ENCODE data around the gene ABAT. TPM values are rescaled to one million over a fixed set of nuclear protein-coding genes. Genes with fewer than 3 reads are reported as not detected.

Gene ABAT
- total RNA-seq, 1 experiment from 2014 or later = 4.7 TPM

DNA sequence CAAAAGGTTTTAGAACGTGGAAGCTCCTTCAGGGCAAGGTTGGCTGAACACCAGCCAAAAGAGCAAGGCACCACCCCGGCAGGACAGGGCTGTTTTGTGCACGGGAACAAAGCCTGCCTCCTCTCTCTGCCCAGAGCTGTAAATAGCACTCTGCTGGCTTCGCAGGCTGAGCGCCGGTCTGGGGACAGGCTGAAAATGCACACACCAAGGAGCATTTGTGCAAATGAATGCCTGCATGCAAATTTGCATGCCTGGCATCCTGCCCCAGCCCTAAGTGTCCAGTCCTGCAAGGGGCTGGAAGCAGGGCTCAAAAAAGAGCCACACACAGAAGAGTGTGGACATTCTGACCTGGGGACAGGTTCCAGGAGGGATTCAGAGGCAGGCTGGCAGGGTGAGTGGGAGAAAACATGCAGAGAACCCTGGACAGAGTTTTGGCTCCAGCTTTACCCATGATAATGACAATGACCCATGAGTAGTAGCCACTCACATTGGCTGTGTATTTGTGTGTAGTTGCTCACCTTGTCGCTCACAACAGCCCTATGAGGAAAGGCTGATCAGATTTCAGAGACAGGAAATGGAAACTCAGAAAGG, 11.7 kb downstream of the ABAT start:
- ChIA-PET POLR2A (no interaction called here), RAD21 (ENCODE audit: low non-redundant PET in 1 of 2, low total read pairs in 2 of 2, uncharacterized antibody in 2 of 2, unreplicated experiment in 2 of 2) (no interaction called here), CTCF (no interaction called here)
- H3K4me1 ChIP-seq (ENCODE audit: control insufficient read depth in 1 of 2, insufficient read depth in 2 of 2, low read length in 2 of 2) = peaks cover 0 to 4% of the 10 kb centered on the region in 2 experiments; a peak in 1 of 4 replicates
- no peak for ATAC-seq
- no peak for TF ChIP-seq POLR2A (IDR thresholded peaks at IDR 0.05; ENCODE audit: borderline replicate concordance, extremely low read depth, insufficient read depth, insufficient read length)
- no peak for TF ChIP-seq REST (IDR thresholded peaks at IDR 0.05; ENCODE audit: low read depth)
- TF ChIP-seq, protein P1, sequence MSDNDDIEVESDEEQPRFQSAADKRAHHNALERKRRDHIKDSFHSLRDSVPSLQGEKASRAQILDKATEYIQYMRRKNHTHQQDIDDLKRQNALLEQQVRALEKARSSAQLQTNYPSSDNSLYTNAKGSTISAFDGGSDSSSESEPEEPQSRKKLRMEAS (IDR thresholded peaks at IDR 0.05) = no peak
- no peak for TF ChIP-seq TCF7L2 (IDR thresholded peaks at IDR 0.05; ENCODE audit: borderline replicate concordance, extremely low read depth, insufficient read depth, insufficient read length)
- no peak for TF ChIP-seq SRF (IDR thresholded peaks at IDR 0.05; ENCODE audit: low read depth)
- TF ChIP-seq POLR2AphosphoS5 (IDR thresholded peaks at IDR 0.05; ENCODE audit: low read depth, low read length) = no peak
- TF ChIP-seq ATF3 (IDR thresholded peaks at IDR 0.05) = no peak
- TF ChIP-seq EZH2 (IDR thresholded peaks at IDR 0.05) = no peak
- TF ChIP-seq ELF1 (IDR thresholded peaks at IDR 0.05; ENCODE audit: borderline replicate concordance, low read depth) = no peak
- no peak for TF ChIP-seq SP1 (IDR thresholded peaks at IDR 0.05; ENCODE audit: low read depth)
- no peak for TF ChIP-seq CEBPB (IDR thresholded peaks at IDR 0.05; ENCODE audit: low read depth)
- TF ChIP-seq EZH2phosphoT487 (IDR thresholded peaks at IDR 0.05; ENCODE audit: borderline replicate concordance) = no peak
- H3K36me3 ChIP-seq (ENCODE audit: control insufficient read depth in 1 of 2, insufficient read depth in 2 of 2, low read length in 2 of 2) = no peaks in the 10 kb centered on the region
- no peaks in the 10 kb centered on the region for H3K79me2 ChIP-seq (ENCODE audit: insufficient read depth, low read length)
- H3K9me2 ChIP-seq (ENCODE audit: insufficient read depth) = no peaks in the 10 kb centered on the region
- BruUV-seq (replicated peaks) = no TSS peak
- DNase-seq (ENCODE audit: low read depth, low spot score) = no peak
- H3K4me3 ChIP-seq (replicated peaks in 1 of 2; ENCODE audit: low read depth in 1 of 2, low read length in 2 of 2) = no peak overlapping the region
- no peak overlapping the region for H3K4me2 ChIP-seq (ENCODE audit: low read length)
- H2AFZ ChIP-seq (ENCODE audit: low read depth, low read length, poor library complexity, severe bottlenecking) = no peak overlapping the region
- H3K9ac ChIP-seq (ENCODE audit: low read length) = no peak overlapping the region
- H3K9me3 ChIP-seq (ENCODE audit: control insufficient read depth in 1 of 2, insufficient read depth in 1 of 2, low read depth in 1 of 2, low read length in 2 of 2) = peaks cover 12 to 15% of the 10 kb centered on the region in 2 experiments; a peak in 2 of 4 replicates
- no peaks in the 10 kb centered on the region for H3K27me3 ChIP-seq (ENCODE audit: insufficient read depth, low read length)
- no peaks in the 10 kb centered on the region for H4K20me1 ChIP-seq (ENCODE audit: insufficient read depth)
- intact Hi-C loops (cut with micrococcal nuclease) = no loop called here
- H3K27ac ChIP-seq (ENCODE audit: low read depth, low read length) = no peak overlapping the region
